LNCaP clone FGC (cell line): ENCODE results near the gene ABCG8.

Experiments used
- DNase-seq: peaks from one replicate; pipeline ENCODE4 v3.0.0-alpha.2; 2011; ENCODE audit warnings: low read depth
- H3K4me3 ChIP-seq: 2 replicates; pipeline ENCODE4 v1.5.1; 2011; ENCODE audit warnings: mild to moderate bottlenecking, low read depth, low read length, control low read depth
- TF ChIP-seq, protein P1 (sequence below): IDR thresholded peaks from 2 replicates; pipeline ENCODE4 v1.5.1; 2012; ENCODE audit warnings: mild to moderate bottlenecking; ENCODE audit not compliant: control insufficient read depth, insufficient read depth; ENCODE audit errors: extremely low read depth

ABCG8 gene

DNA sequence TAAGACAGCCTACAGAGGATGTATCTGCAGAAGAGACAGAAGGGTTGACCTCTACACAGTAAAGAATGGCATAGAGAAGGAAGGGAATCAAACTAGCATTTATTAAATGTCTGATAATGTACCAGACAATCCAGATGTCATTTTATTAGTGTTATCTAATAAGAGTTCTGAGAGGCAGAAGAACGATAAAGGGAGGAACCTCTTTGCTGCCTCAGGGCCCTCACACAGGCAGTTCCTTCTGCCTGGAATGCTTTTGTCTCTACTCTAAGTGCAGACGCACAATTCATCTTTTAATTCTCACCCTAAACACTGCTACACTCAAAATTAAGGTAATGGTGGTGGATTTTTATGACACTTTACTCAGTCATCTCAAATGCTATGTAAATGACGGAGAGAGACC is 92.5 kb downstream of the ABCG8 start:
- H3K4me3 ChIP-seq: no peak overlapping the region
- TF ChIP-seq, protein P1, sequence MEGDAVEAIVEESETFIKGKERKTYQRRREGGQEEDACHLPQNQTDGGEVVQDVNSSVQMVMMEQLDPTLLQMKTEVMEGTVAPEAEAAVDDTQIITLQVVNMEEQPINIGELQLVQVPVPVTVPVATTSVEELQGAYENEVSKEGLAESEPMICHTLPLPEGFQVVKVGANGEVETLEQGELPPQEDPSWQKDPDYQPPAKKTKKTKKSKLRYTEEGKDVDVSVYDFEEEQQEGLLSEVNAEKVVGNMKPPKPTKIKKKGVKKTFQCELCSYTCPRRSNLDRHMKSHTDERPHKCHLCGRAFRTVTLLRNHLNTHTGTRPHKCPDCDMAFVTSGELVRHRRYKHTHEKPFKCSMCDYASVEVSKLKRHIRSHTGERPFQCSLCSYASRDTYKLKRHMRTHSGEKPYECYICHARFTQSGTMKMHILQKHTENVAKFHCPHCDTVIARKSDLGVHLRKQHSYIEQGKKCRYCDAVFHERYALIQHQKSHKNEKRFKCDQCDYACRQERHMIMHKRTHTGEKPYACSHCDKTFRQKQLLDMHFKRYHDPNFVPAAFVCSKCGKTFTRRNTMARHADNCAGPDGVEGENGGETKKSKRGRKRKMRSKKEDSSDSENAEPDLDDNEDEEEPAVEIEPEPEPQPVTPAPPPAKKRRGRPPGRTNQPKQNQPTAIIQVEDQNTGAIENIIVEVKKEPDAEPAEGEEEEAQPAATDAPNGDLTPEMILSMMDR: no peak
- no peak for DNase-seq
